HG02798 (cell line): Measurements from ENCODE around the gene ZNF749.
A peak's percentile ranks its signal among the peaks of the same experiment; 100 is the strongest.

ENCODE experiments used
- ATAC-seq: cut with Tn5 transposase; IDR thresholded peaks from one replicate; pipeline ENCODE4 v1.9.1; 2021; ENCODE audit warnings: mild to moderate bottlenecking; ENCODE audit not compliant: unreplicated experiment, poor library complexity

Gene ZNF749

GRCh38 chr19:57435062-57435978 is at the start of gene ZNF749:
Gene ZNF749 (plus strand): TSS chr19:57435325. CDS start chr19:57435579, 254 bp downstream.
- ATAC-seq = peak; percentile 97

DNA sequence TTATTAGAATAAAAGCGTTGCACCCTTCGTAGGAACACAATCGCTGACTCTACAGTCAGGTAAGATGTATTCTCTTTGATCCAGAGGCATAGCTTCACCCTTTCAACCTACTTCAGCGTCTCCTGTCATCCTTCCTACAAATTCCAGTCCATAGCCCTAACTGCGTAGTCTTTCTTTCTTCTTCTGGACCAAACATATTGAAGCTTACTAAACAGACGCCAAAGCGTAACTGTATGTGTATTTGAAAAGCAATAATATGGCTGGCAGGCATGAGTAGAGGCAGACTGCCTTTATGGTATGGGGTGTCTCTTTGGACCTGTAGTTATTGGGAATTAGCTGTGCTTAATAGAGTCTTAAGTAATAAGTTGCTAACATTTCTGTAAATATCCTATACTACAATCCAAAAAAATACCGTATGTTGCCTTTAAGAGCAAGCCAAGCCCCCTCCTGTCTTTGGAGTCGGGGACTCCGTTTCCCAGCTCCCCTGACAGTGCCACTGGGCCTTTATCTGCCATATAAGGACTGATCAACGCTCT is 45.9 kb upstream of the ZNF749 start:
- ATAC-seq = no peak

GRCh38 chr19:57389730-57390598 is 45.2 kb upstream of the ZNF749 start, which contains the start of gene ZNF548:
Gene ZNF548 (plus strand): TSS chr19:57389854. CDS start chr19:57390100, 246 bp downstream.
- ATAC-seq = peak; percentile 99

- no peak for ATAC-seq
Measured at GRCh38 chr19:57395710-57396109, 39.4 kb upstream of the ZNF749 start.

GRCh38 chr19:57398868-57399267 is 36.3 kb upstream of the ZNF749 start:
- ATAC-seq = no peak

- ATAC-seq = no peak
Measured at GRCh38 chr19:57403737-57404563, 31.2 kb upstream of the ZNF749 start.

DNA sequence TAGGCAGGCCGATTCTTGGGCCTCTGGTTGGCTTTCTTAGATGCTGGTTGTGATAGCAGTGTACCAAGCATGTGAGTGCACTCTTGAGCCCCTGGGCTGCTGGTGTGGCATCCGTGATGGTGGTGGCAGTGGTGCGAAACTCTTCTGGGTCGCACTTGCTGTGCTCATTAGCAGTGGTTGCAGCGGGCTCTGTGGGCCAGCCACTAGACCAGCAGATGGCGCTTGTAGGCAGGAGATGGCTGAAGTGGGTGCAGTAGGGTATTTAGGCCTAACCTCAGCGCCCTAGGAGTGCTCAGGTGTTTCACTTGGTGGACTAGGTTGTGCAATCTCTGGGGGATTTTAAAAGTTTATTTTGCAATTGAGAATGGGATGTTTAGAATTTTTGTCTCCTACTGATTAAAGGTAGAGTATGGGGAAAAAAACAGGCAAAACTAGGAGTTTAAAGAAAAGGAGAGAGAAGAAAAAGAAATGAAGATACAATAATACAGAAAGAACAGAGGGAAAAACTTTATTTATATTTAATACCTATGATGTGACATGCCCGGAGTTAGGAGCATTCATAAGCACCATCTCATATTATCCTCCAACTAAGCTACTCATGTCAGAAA is 28.5 kb upstream of the ZNF749 start:
- peak; percentile 49 for ATAC-seq

- peak; percentile 98 for ATAC-seq
Measured at GRCh38 chr19:57410877-57411671, 24.1 kb upstream of the ZNF749 start, which contains the start of gene ZNF17. Gene ZNF17 (plus strand): TSS chr19:57411161. CDS start chr19:57413616, 2,455 bp downstream.

GRCh38 chr19:57419439-57419838 is 15.7 kb upstream of the ZNF749 start:
- no peak for ATAC-seq

DNA sequence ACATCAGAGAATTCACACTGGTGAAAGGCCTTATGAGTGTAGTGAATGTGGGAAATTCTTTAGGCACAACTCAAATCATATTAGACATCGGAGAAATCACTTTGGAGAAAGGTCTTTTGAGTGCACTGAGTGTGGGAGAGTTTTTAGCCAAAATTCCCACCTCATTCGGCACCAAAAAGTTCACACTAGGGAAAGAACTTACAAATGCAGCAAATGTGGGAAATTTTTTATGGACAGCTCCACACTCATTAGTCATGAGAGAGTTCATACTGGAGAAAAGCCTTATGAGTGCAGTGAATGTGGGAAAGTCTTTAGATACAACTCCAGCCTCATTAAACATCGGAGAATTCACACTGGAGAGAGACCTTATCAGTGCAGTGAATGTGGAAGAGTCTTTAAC is 14.1 kb upstream of the ZNF749 start:
- ATAC-seq = no peak

DNA sequence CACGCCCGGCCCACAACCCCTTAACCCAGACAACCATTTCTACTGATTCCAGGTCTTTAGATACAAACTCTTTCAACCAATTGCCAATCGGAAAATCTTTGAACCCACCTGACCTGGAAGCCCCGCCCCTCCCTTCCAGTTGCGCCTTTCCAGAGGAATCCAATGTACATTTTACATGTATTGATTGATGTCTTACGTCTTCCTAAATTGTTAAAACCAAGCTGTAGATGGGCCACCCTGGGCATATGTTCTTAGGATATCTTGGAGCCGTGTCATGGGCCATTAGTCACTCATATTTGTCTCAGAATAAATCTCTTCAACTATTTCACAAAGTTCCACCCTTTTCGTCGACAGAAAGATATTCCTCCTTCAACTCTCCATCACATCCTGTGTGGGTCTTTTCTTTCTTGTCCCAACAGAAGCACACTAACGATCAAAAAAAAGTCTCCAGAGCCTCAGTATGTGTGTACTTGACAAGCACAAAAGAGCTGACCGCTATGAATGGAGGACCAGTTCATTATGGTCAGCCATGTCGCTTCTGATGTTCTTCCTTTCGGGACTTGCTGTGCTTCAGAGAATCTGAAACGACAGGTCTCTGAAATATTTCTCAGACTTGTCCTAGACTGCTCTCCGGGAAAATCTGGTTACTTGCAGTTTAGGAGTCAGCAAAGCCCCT is 601 bp upstream of the ZNF749 start:
- peak; percentile 11 for ATAC-seq

GRCh38 chr19:57436417-57436816 is 1.3 kb downstream of the ZNF749 start:
- no peak for ATAC-seq

DNA sequence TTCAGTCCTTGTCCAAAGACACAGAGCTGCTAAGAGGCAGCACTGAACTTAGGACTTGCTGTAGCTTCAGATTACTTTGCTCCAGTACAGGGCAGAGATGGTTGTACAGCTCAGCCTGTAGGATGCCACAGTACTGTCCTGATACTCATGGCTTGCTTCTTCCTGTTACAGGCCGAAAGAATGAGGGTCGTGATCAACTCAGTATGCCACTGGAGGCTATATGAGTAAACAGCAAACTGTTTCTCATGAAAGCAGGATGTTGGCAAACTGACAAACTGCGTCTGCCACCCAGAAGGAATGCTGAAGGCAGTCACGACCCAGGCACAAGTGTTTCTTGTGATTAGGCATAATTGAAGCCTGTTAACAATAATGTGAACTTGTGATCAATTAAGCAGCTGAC is 2.8 kb downstream of the ZNF749 start:
- no peak for ATAC-seq

GRCh38 chr19:57438925-57439324 is 3.8 kb downstream of the ZNF749 start:
- no peak for ATAC-seq

DNA sequence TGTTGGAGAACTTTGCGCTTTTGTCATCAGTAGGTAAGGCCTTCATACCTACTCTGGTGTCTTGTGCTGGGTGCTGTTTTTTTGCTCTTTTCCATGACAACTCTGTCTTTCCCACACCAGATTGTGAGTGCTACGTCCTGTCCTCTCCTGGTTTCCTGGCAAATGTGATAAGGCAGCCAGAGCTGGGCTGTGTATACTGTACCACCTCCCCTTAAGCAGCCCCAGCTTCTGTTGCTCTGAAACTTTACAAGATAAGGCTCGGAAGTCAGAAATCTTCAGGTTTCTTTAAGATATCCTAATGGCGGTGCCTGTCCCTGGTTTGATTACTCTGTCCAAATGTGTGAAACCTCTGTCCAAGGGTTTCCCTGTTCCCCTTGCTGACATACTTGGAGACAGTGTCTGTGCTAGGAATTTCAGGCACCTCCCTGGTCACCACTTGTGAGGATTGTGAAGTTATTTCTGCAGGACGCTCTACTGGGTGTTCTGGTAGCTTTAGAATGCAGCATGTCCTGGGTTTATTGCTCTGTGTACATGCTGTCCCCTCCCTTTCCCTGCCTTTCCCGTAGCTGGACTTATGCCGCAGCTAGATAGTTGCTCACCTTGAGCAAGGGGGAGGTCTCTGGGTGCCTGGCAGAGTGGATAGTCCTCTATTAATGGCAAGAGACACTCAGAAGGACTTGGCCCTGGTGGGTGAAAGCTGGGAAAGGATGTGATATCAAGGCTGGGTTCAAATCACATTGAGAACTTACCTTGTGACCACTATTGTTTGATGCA is 7.0 kb downstream of the ZNF749 start:
- ATAC-seq = no peak

DNA sequence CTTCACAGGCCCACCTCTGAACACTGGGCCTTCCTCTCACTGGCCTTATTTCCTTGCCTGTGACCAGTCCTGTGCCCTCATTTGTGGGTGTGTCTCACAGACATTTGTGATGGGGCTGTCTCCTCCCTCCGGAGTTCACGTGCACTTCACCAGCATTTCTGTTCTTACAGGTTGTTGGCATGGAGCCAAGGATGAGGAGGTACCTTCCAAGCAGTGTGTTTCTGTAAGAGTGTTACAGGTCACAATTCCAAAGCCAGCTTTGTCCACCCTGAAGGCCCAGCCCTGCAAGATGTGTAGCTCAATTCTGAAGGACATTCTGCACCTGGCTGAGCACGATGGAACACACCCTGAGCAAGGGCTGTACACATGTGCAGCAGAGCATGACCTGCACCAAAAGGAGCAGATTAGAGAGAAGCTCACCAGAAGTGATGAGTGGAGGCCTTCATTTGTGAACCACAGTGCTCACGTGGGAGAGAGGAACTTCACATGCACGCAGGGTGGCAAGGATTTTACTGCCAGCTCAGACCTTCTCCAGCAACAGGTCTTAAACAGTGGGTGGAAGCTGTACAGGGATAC is 8.1 kb downstream of the ZNF749 start:
- no peak for ATAC-seq

DNA sequence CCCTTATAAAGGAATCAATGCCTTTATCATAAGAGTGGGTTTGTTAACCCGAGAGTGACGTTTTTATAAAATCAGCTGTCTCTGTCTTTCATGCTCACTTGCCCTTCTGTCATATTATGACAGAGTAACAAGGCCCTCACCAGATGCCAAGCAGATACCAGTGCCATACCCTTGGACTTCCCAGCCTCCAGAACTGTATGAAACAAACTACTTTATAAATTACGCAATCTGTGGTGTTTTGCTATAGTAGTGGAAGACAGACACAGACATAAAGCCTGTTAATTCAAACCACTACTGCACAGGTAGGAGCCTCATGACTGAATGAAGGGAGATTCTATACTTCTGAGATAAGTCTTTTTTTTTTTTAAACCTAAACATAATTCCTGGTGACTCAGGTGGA is 17.2 kb downstream of the ZNF749 start:
- no peak for ATAC-seq
